Large intestine (tissue), 3 donors: ENCODE measurements around the gene ZNF578. TPM values are rescaled to one million over a fixed set of nuclear protein-coding genes. Genes with fewer than 3 reads are reported as not detected.
A peak's percentile ranks its signal among the peaks of the same experiment; 100 is the strongest.
"Not testable (repeated sequence)": the region's sequence is repeated elsewhere in the genome, so short reads cannot be mapped to it uniquely, and the experiment has no call there.

Source experiments
- DNase-seq, 2 donors: peaks; one replicate each; pipeline versions ENCODE4 v3.0.0 to v3.0.0-alpha.2; 2013
- H3K27ac ChIP-seq: one replicate; pipeline ENCODE4 v1.5.1; 2013; ENCODE audit warnings: low read length
- H3K27me3 ChIP-seq: 2 replicates; pipeline ENCODE4 v1.6.1; 2013; ENCODE audit warnings: low read length; ENCODE audit not compliant: control insufficient read depth, insufficient read depth
- H3K36me3 ChIP-seq: 2 replicates; pipeline ENCODE4 v1.6.1; 2013; ENCODE audit warnings: low read length; ENCODE audit not compliant: control insufficient read depth, insufficient read depth
- H3K4me1 ChIP-seq: one replicate; pipeline ENCODE4 v1.6.1; 2013; ENCODE audit warnings: low read length; ENCODE audit not compliant: control insufficient read depth, insufficient read depth
- H3K4me3 ChIP-seq: one replicate; pipeline ENCODE4 v1.5.1; 2013; ENCODE audit warnings: low read length
- H3K9me3 ChIP-seq: one replicate; pipeline ENCODE4 v1.6.1; 2013; ENCODE audit warnings: mild to moderate bottlenecking, low read depth, low read length, moderate library complexity; ENCODE audit not compliant: control insufficient read depth
- WGBS: methylation state at CpG from one replicate; pipeline ENCODE4 v1.1.5; 2013; ENCODE audit warnings: low lambda C conversion rate; ENCODE audit not compliant: insufficient coverage; 5-methylcytosine and 5-hydroxymethylcytosine counted together
- polyA plus RNA-seq: library from polyadenylated mRNA; unstranded; fragments of 120-200 nt; gene quantifications from one replicate; pipeline ENCODE4 v1.2.1, GENCODE V29; 2013

The ZNF578 gene
- polyA plus RNA-seq, 1 donor: 2.6 TPM

DNA sequence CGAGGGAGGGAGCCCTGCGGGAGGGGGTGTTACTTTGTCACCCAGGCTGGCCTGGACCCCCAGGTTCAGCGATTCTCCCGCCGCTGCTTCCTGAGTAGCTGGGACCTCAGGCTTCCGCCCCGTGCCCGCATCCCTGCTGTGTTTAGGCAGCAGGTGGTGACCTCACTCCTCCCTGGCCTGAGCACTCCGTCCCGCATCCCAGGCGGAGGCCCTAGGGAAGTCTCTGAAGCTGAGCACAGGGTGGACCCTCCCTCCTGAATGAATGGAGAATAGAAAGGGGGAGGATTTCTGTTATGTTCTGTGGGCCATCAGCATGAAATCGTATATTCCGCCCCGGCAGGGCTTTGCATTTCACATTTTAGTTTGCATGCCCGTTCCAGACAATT, 82.0 kb downstream of the ZNF578 start:
- H3K4me1 ChIP-seq, H3K36me3 ChIP-seq, H3K27me3 ChIP-seq, H3K9me3 ChIP-seq, DNase-seq: not testable (repeated sequence)
- H3K4me3 ChIP-seq: peak overlapping the region; percentile 58
- peak overlapping the region; percentile 60 for H3K27ac ChIP-seq
- WGBS: no CpG with 5 or more reads among the region's 15 CpGs

DNA sequence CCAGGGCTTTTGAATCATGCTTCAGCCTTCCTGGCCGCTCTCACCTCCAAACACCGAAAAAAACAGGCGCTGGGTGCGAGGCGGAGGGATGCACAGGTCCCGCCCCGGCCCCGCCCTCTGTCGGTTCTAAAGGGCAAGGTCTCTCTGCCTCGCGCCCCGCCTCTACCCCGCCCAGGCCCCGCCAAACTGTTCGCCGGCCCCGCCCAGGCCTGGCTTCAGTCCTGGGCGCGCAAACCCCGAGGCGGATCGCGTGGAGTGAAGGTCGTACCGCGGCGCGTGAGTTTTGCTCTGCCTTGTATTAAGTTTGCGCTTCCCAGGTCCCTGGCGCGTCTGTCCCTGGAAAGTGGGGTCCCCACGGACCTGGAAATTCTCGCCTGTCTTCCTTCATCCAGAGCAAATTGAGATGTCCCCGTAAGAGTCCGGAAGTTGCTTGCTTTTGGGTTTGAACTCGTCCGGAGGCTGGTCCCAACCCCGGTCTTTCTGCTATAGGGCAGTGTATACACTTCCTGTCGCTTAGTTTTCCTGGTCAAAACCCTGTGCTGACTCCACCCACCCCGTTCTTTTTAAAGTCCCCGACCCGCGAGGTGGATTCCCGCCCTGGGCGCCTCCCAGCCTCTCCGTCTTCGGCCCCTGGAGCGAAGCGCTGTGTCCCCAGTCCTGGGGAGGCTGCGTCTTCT, 82.6 kb downstream of the ZNF578 start:
- peaks cover 8% of the 10 kb centered on the region for H3K36me3 ChIP-seq
- no peaks in the 10 kb centered on the region for H3K27me3 ChIP-seq
- no CpG with 5 or more reads among the region's 50 CpGs for WGBS
- H3K4me1 ChIP-seq: no peaks in the 10 kb centered on the region
- peak overlapping the region; percentile 82 for H3K27ac ChIP-seq
- peak; percentile 84 to 93 for DNase-seq
- peaks cover 9% of the 10 kb centered on the region for H3K9me3 ChIP-seq
- H3K4me3 ChIP-seq: peak overlapping the region; percentile 58

DNA sequence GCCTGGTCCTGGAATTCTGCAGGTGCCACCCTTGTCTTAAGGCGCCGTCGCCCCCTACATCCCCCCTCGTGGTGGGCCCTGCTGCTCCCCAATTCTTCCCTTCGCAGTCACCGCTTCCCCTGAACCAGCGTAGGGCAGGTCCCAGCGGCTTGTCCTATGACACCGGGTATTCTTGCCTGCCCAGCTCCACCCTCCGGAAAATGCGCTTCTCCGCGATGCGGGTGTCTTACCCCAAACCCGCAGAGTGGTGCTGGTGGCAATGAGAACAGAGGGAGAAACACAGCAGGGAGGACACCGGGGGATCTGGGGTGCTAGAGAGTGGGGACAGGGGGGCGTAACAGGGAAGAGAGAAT, 83.1 kb downstream of the ZNF578 start:
- no peaks in the 10 kb centered on the region for H3K27me3 ChIP-seq
- peaks cover 9% of the 10 kb centered on the region for H3K9me3 ChIP-seq
- DNase-seq: peak in 1 of 2 donors; percentile 20
- no peaks in the 10 kb centered on the region for H3K4me1 ChIP-seq
- no CpG with 5 or more reads among the region's 17 CpGs for WGBS
- peak overlapping the region; percentile 82 for H3K27ac ChIP-seq
- H3K4me3 ChIP-seq: peak overlapping the region; percentile 58
- H3K36me3 ChIP-seq: peaks cover 11% of the 10 kb centered on the region

DNA sequence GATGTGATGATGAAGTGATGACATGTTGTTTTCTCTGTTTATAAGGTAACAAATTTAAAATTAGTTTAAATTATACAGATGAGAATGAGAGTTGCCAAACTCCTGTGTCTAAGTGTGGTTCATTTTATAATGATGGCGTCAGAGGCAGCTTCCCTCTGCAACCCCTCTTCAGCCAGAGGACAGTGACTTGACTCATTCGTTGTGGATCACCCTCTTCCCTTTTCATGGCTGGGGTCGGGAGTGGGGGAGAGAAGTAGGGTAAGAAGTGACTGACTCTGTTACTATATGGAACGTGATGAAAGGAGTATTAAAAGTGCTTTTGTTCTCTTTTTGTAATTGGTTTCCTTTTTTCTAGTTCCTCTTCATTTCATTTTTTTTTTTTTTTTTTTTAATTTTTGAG, 85.5 kb downstream of the ZNF578 start:
- not testable (repeated sequence) for H3K27me3 ChIP-seq, H3K4me3 ChIP-seq, H3K4me1 ChIP-seq, H3K27ac ChIP-seq, H3K9me3 ChIP-seq, DNase-seq
- WGBS: no CpG with 5 or more reads among the region's 4 CpGs
- peaks cover 22% of the 10 kb centered on the region for H3K36me3 ChIP-seq

DNA sequence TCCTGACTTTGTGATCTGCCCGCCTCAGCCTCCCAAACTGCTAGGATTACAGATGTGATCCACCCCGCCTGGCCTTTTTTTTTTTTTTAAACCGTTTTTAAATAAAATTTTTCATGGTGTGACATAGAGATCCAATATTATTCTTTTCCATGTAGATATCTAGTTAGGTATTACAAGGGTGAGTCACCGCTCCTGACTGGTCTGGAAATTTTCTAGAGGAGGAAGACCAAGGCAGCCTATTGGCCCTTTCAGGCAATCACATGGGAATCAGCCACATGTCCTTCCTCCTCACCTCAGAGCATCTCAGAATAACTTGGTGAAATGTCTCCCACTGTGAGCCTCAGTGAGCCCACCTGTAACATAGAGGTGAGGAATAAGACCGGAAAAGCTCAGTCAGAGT, 87.8 kb downstream of the ZNF578 start:
- WGBS: 90% methylated on average over 2 of the region's 5 CpGs
- DNase-seq: not testable (repeated sequence)
- peaks cover 37% of the 10 kb centered on the region for H3K36me3 ChIP-seq

DNA sequence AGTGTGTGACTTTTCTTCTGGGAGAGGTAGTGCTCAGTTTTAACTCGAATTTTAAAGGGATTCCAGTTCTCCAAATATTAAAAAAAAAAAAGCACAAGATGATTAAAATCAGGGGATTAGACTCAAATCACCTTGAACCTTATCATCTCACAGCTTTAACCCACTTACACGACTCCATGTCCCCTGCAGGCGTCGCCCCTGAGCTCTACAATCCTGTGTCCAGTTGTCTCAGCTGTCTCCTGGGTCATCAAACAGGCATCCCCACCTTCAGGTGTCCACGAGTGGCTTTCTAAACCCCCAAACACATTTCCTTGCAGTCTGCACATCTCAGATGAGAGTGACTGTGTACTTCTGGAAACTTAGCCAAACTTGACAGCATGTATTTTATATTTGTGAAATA, 88.3 kb downstream of the ZNF578 start:
- no CpG with 5 or more reads among the region's 5 CpGs for WGBS
- no peak overlapping the region for H3K27ac ChIP-seq
- peaks cover 40% of the 10 kb centered on the region for H3K36me3 ChIP-seq
- H3K9me3 ChIP-seq: peaks cover 21% of the 10 kb centered on the region
- H3K4me3 ChIP-seq: no peak overlapping the region
- H3K27me3 ChIP-seq: no peaks in the 10 kb centered on the region
- DNase-seq: no peak
- no peaks in the 10 kb centered on the region for H3K4me1 ChIP-seq

More for the DNA sequence above, 87.8 kb downstream of the ZNF578 start:
- H3K9me3 ChIP-seq: peaks cover 19% of the 10 kb centered on the region
- not testable (repeated sequence) for H3K27ac ChIP-seq, H3K4me3 ChIP-seq, H3K4me1 ChIP-seq, H3K27me3 ChIP-seq

DNA sequence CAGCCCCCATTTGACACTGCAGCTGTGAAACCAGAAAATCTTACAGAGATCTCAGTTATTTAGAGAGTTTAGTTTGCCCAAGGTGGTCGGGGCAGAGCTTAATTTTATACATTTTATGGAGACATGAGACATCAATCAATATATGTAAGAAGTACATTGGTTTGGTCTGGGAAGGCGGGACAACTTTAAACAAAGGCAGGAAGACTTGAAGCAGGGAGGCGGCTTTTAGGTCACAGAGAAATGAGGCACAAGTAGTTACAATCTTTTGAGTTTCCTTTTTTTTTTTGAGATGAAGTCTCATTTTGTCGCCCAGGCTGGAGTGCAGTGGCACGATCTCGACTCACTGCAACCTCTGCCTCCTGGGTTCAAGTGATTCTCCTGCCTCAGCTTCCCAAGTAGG, 89.2 kb downstream of the ZNF578 start:
- not testable (repeated sequence) for DNase-seq, H3K27me3 ChIP-seq, H3K27ac ChIP-seq, H3K4me1 ChIP-seq, H3K4me3 ChIP-seq
- peaks cover 45% of the 10 kb centered on the region for H3K36me3 ChIP-seq
- no CpG with 5 or more reads among the region's 6 CpGs for WGBS
- peaks cover 24% of the 10 kb centered on the region for H3K9me3 ChIP-seq

DNA sequence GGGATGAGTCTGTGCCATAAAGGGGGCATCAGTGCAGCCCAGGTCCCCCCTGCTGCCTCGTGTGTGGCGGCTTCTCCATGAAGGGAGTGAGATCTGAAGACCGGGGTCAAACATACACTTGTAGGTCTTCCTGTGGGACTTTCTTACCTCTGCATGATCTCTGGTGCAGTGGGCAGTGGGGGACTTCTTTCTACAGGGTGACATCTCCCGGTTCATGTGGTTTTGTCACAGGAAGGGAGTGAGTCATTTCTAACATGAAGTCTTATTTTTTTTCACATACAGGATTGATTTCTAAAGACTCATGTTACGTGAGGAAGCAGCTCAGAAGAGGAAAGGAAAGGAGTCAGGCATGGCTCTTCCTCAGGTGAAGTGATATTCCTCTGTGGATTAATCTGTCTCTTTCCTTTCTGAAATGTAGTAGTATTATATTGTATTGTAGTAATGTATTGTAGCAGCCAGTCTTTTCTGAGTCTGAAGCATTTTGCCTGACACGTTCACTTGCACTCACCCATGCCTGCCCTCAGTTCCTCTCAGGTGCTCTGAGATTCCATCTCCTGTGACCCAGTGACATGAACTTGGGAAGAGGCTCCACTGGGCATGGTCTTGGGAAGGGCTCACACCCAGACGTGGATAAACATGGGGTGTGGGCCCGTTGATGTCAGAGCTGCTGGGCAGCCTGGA, 89.8 kb downstream of the ZNF578 start:
- H3K36me3 ChIP-seq: peaks cover 49% of the 10 kb centered on the region
- H3K9me3 ChIP-seq: peaks cover 27% of the 10 kb centered on the region
- no peak overlapping the region for H3K27ac ChIP-seq
- no peaks in the 10 kb centered on the region for H3K27me3 ChIP-seq
- no CpG with 5 or more reads among the region's 8 CpGs for WGBS
- no peak overlapping the region for H3K4me3 ChIP-seq
- no peak for DNase-seq
- no peaks in the 10 kb centered on the region for H3K4me1 ChIP-seq

DNA sequence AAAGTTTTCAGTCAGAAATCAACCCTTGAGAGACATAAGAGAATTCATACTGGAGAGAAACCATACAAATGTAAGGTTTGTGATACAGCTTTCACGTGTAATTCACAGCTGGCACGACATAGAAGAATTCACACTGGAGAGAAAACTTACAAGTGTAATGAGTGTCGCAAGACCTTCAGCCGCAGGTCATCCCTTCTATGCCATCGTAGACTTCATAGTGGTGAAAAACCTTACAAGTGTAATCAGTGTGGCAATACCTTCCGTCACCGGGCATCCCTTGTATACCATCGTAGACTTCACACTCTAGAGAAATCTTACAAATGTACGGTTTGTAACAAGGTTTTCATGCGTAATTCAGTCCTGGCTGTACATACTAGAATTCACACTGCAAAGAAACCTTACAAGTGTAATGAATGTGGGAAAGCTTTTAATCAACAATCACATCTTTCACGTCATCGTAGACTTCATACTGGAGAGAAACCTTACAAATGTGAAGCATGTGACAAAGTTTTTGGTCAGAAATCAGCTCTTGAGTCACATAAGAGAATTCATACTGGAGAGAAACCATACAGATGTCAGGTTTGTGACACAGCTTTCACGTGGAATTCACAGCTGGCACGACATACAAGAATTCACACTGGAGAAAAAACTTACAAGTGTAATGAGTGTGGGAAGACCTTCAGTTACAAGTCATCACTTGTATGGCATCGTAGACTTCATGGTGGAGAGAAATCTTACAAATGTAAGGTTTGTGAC, 101.0 kb downstream of the ZNF578 start:
- no peak overlapping the region for H3K4me3 ChIP-seq
- H3K9me3 ChIP-seq: peaks cover 57% of the 10 kb centered on the region
- no peaks in the 10 kb centered on the region for H3K27me3 ChIP-seq
- DNase-seq: no peak
- H3K4me1 ChIP-seq: no peaks in the 10 kb centered on the region
- WGBS: 95% methylated on average over 4 of the region's 15 CpGs
- H3K27ac ChIP-seq: no peak overlapping the region
- peaks cover 59% of the 10 kb centered on the region for H3K36me3 ChIP-seq

DNA sequence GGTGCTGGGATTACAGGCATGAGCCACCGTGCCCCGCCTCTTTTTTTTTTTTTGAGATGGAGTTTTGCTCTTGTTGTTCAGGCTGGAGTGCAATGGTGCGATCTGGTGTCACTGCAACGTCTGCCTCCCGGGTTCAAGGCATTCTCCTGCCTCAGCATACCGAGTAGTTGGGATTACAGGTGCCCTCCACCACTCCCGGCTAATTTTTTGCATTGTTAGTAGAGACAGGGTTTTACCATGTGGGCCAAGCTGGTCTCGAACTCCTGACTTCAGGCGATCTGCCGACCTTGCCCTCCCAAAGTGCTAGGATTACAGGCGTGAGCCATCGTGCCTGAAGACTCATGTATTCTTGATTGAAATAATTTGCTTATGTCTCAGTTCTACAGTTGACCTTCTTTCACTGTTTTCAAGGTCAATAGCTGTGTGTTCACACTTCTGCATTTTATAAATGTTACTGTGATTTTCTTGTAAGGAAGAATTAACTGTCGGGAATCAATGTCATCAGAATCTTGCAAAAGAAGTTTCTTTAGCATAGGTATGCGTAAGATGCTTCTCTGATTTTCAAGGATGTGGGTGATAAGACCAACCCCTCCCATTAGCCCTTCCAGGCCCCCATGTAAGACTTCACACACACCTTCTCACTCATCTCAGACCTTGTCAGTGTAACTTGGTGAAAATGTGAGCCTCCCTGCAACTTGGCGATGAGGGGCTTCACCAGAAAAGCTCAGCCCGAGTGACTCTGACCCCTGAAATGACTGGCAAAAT, 104.1 kb downstream of the ZNF578 start:
- Histone ChIP-seq H3K4me3 (no peak overlapping the region), H3K4me1 (no peaks in the 10 kb centered on the region), H3K27ac (no peak overlapping the region), H3K9me3 (peaks cover 62% of the 10 kb centered on the region), H3K36me3 (peaks cover 49% of the 10 kb centered on the region), H3K27me3 (no peaks in the 10 kb centered on the region)
- no CpG with 5 or more reads among the region's 16 CpGs for WGBS
- DNase-seq: no peak
